ACC112 (cell line): ENCODE data around the gene RAPGEF1.
A peak's percentile ranks its signal among the peaks of the same experiment; 100 is the strongest.
"Not testable (repeated sequence)": the region's sequence is repeated elsewhere in the genome, so short reads cannot be mapped to it uniquely, and the experiment has no call there.

Experiments used
- H2AFZ ChIP-seq: fragments of 200-600 bp; sonication (generic); one replicate; pipeline ENCODE4 v1.6.0; 2017; ENCODE audit warnings: antibody characterized with exemption, low read length; ENCODE audit not compliant: unreplicated experiment
- H3K27ac ChIP-seq: fragments of 200-600 bp; sonication (generic); 2 replicates; pipeline ENCODE4 v1.5.1; 2014; ENCODE audit warnings: low read depth, mild to moderate bottlenecking, antibody characterized with exemption, low read length, moderate library complexity
- H3K27me3 ChIP-seq: fragments of 200-600 bp; sonication (generic); 2 replicates; pipeline ENCODE4 v1.6.1; 2014; ENCODE audit warnings: mild to moderate bottlenecking, antibody characterized with exemption, low read length, moderate library complexity, mixed read lengths; ENCODE audit not compliant: insufficient read depth
- H3K36me3 ChIP-seq: fragments of 200-600 bp; sonication (generic); 2 replicates; pipeline ENCODE4 v1.6.1; 2016; ENCODE audit warnings: mild to moderate bottlenecking, antibody characterized with exemption, low read length, moderate library complexity, mixed read lengths; ENCODE audit not compliant: insufficient read depth
- H3K4me1 ChIP-seq: fragments of 200-600 bp; sonication (generic); one replicate; pipeline ENCODE4 v1.6.1; 2016; ENCODE audit warnings: low read length, mixed read lengths; ENCODE audit not compliant: insufficient read depth, unreplicated experiment, control insufficient read depth
- H3K4me3 ChIP-seq: fragments of 200-600 bp; sonication (generic); 2 replicates; pipeline ENCODE4 v1.5.1; 2014; ENCODE audit warnings: mild to moderate bottlenecking, low read depth, low read length
- H3K79me2 ChIP-seq: fragments of 200-600 bp; sonication (generic); one replicate; pipeline ENCODE4 v1.6.0; 2016; ENCODE audit warnings: low read length; ENCODE audit not compliant: control insufficient read depth, unreplicated experiment, insufficient read depth

RAPGEF1 gene

GRCh38 chr9:131657940-131658339 lies 81.9 kb downstream of the RAPGEF1 start:
- H3K27ac ChIP-seq: peak overlapping the region; percentile 91
- peaks cover 24% of the 10 kb centered on the region for H3K4me1 ChIP-seq
- peaks cover 34% of the 10 kb centered on the region for H3K79me2 ChIP-seq
- no peaks in the 10 kb centered on the region for H3K27me3 ChIP-seq
- no peak overlapping the region for H2AFZ ChIP-seq
- H3K36me3 ChIP-seq: no peaks in the 10 kb centered on the region
- H3K4me3 ChIP-seq: peak overlapping the region; percentile 51

- Histone ChIP-seq H3K27ac (peak overlapping the region; percentile 91), H2AFZ (no peak overlapping the region), H3K4me1 (peaks cover 24% of the 10 kb centered on the region), H3K79me2 (peaks cover 36% of the 10 kb centered on the region), H3K36me3 (no peaks in the 10 kb centered on the region), H3K4me3 (peak overlapping the region; percentile 51; the same call in 1 of the 2 replicates), H3K27me3 (no peaks in the 10 kb centered on the region)
Observed at GRCh38 chr9:131657456-131657855, 82.4 kb downstream of the RAPGEF1 start.

- H3K27ac ChIP-seq: peak overlapping the region; percentile 91; the same call in 1 of the 2 replicates
- H3K79me2 ChIP-seq: peaks cover 36% of the 10 kb centered on the region
- peaks cover 24% of the 10 kb centered on the region for H3K4me1 ChIP-seq
- no peaks in the 10 kb centered on the region for H3K36me3 ChIP-seq
- H3K4me3 ChIP-seq: no peak overlapping the region
- H3K27me3 ChIP-seq: no peaks in the 10 kb centered on the region
- no peak overlapping the region for H2AFZ ChIP-seq
Observed at GRCh38 chr9:131657037-131657377, 82.9 kb downstream of the RAPGEF1 start.

GRCh38 chr9:131656356-131657036 lies 83.4 kb downstream of the RAPGEF1 start:
- Histone ChIP-seq H3K36me3 (no peaks in the 10 kb centered on the region), H2AFZ (no peak overlapping the region), H3K4me1 (peaks cover 29% of the 10 kb centered on the region), H3K27ac (no peak overlapping the region), H3K27me3 (no peaks in the 10 kb centered on the region), H3K4me3 (no peak overlapping the region), H3K79me2 (peaks cover 36% of the 10 kb centered on the region)

GRCh38 chr9:131654369-131654768 lies 85.5 kb downstream of the RAPGEF1 start:
- Histone ChIP-seq H3K4me1 (peaks cover 48% of the 10 kb centered on the region), H3K79me2 (peaks cover 26% of the 10 kb centered on the region)
- H2AFZ ChIP-seq, H3K27ac ChIP-seq, H3K27me3 ChIP-seq, H3K4me3 ChIP-seq, H3K36me3 ChIP-seq: not testable (repeated sequence)

- Histone ChIP-seq H3K4me1 (peaks cover 27% of the 10 kb centered on the region), H3K36me3 (no peaks in the 10 kb centered on the region), H3K27ac (peak overlapping the region; percentile 90), H3K79me2 (peaks cover 21% of the 10 kb centered on the region), H3K4me3 (no peak overlapping the region), H3K27me3 (no peaks in the 10 kb centered on the region), H2AFZ (no peak overlapping the region)
Observed at GRCh38 chr9:131651599-131651998, 88.3 kb downstream of the RAPGEF1 start.

GRCh38 chr9:131651160-131651559 lies 88.7 kb downstream of the RAPGEF1 start:
- peak overlapping the region; percentile 90 for H3K27ac ChIP-seq
- H3K4me1 ChIP-seq: peaks cover 24% of the 10 kb centered on the region
- H2AFZ ChIP-seq: no peak overlapping the region
- H3K27me3 ChIP-seq: no peaks in the 10 kb centered on the region
- no peak overlapping the region; the same call in 1 of the 2 replicates for H3K4me3 ChIP-seq
- H3K79me2 ChIP-seq: peaks cover 18% of the 10 kb centered on the region
- no peaks in the 10 kb centered on the region for H3K36me3 ChIP-seq

- Histone ChIP-seq H3K4me3 (no peak overlapping the region), H3K36me3 (no peaks in the 10 kb centered on the region), H3K27me3 (no peaks in the 10 kb centered on the region), H3K79me2 (peaks cover 17% of the 10 kb centered on the region), H3K4me1 (peaks cover 29% of the 10 kb centered on the region), H3K27ac (peak overlapping the region; percentile 90), H2AFZ (no peak overlapping the region)
Observed at GRCh38 chr9:131650254-131650653, 89.6 kb downstream of the RAPGEF1 start.

GRCh38 chr9:131649646-131650045 lies 90.2 kb downstream of the RAPGEF1 start:
- peak overlapping the region; percentile 90 for H3K27ac ChIP-seq
- H3K4me1 ChIP-seq: peaks cover 34% of the 10 kb centered on the region
- peaks cover 13% of the 10 kb centered on the region for H3K79me2 ChIP-seq

GRCh38 chr9:131645078-131645776 lies 94.6 kb downstream of the RAPGEF1 start:
- peaks cover 16% of the 10 kb centered on the region for H3K4me1 ChIP-seq
- no peaks in the 10 kb centered on the region for H3K79me2 ChIP-seq
- no peaks in the 10 kb centered on the region for H3K27me3 ChIP-seq
- H3K27ac ChIP-seq: no peak overlapping the region
- no peak overlapping the region for H2AFZ ChIP-seq
- H3K36me3 ChIP-seq: no peaks in the 10 kb centered on the region
- H3K4me3 ChIP-seq: no peak overlapping the region

More at GRCh38 chr9:131649646-131650045, 90.2 kb downstream of the RAPGEF1 start:
- H3K4me3 ChIP-seq: no peak overlapping the region
- H3K27me3 ChIP-seq: no peaks in the 10 kb centered on the region
- H3K36me3 ChIP-seq: no peaks in the 10 kb centered on the region
- H2AFZ ChIP-seq: no peak overlapping the region
